Transverse colon (tissue), 4 donors: ENCODE measurements around the gene FIGLA. TPM values are rescaled to one million over a fixed set of nuclear protein-coding genes. Genes with fewer than 3 reads are reported as not detected.

ENCODE experiments used
- DNase-seq: peaks from one replicate; pipeline ENCODE4 v3.0.0-alpha.2; 2019
- H3K27ac ChIP-seq, 4 donors: fragments of 200-600 bp; sonication (generic); 2 replicates each; pipeline ENCODE4 v1.5.1; 2016 to 2018; ENCODE audit warnings: inconsistent platforms in 4 of 4
- H3K27me3 ChIP-seq: fragments of 200-600 bp; sonication (generic); 2 replicates; pipeline ENCODE4 v1.5.1; 2017; ENCODE audit warnings: inconsistent platforms
- H3K36me3 ChIP-seq, 4 donors: fragments of 200-600 bp; sonication (generic); 2 replicates each; pipeline ENCODE4 v1.5.1; 2017 to 2019; ENCODE audit warnings: inconsistent platforms in 4 of 4
- H3K4me1 ChIP-seq, 4 donors: fragments of 200-600 bp; sonication (generic); 2 replicates each; pipeline ENCODE4 v1.5.1; 2017 to 2020; ENCODE audit warnings: inconsistent platforms in 4 of 4
- H3K4me3 ChIP-seq, 4 donors: fragments of 200-600 bp; sonication (generic); 1 replicate in 1 of 4; 2 replicates in 3 of 4; pipeline versions ENCODE4 v1.5.1 to v1.6.1; 2017 to 2019; ENCODE audit warnings: inconsistent platforms in 4 of 4
- H3K9me3 ChIP-seq, 2 donors: fragments of 200-600 bp; sonication (generic); 2 replicates each; pipeline ENCODE4 v1.5.1; 2017 to 2019; ENCODE audit warnings: inconsistent platforms in 2 of 2
- CTCF ChIP-seq, 5 experiments: fragments of 200-600 bp in 3 of 5; fragments of 450-650 bp in 2 of 5; sonication (generic) in 3 of 5; IDR thresholded peaks; 1 replicate in 2 of 5; 2 replicates in 3 of 5; pipeline ENCODE4 v1.5.1; 2016 to 2017; ENCODE audit warnings: antibody characterized with exemption in 5 of 5, inconsistent platforms in 3 of 5, mild to moderate bottlenecking in 2 of 5, moderate library complexity in 1 of 5
- EP300 ChIP-seq: sonication (generic); formaldehyde crosslinking; IDR thresholded peaks from one replicate; pipeline ENCODE4 v1.6.1; 2017; ENCODE audit warnings: antibody characterized with exemption, low read depth
- POLR2A ChIP-seq: fragments of 450-650 bp; IDR thresholded peaks from one replicate; pipeline ENCODE4 v1.6.1; 2016; ENCODE audit warnings: antibody characterized with exemption, mild to moderate bottlenecking, moderate library complexity
- POLR2AphosphoS5 ChIP-seq, 3 donors: sonication (generic); formaldehyde crosslinking; IDR thresholded peaks; one replicate each; pipeline ENCODE4 v1.6.1; 2016; ENCODE audit warnings: antibody characterized with exemption in 3 of 3
- WGBS, 2 donors: methylation state at CpG; one replicate each; pipeline ENCODE4 v1.1.5; 2018; ENCODE audit warnings: low coverage in 1 of 2; 5-methylcytosine and 5-hydroxymethylcytosine counted together
- in situ Hi-C, 4 donors: fragments of 200-750 bp; cut with MboI; loops; one replicate each; pipeline versions ENCODE4 v1.15.0 to v1.15.1; 2017; ENCODE audit warnings: low sequenced_read_pairs in 3 of 4, low pct_ligation_motif_present in 1 of 4, low pct_unique_long_range_greater_than_20kb in 1 of 4
- intact Hi-C: fragments of 100-400 bp; cut with DNase I; formaldehyde crosslinking; loops from one replicate; pipeline ENCODE4 v1.15.1; 2023; ENCODE audit warnings: low total_unique reads
- total RNA-seq, 4 donors: library from RNA; depleted of rRNA; stranded (reverse); fragments of >200 nt; gene quantifications; one replicate each; pipeline ENCODE4 v1.1.0, GENCODE V29; 2016

The FIGLA gene
- total RNA-seq, 4 donors from 2014 or later = not detected

- Histone ChIP-seq H3K9me3 (no peaks in the 10 kb centered on the region), H3K27ac (no peak overlapping the region), H3K36me3 (no peaks in the 10 kb centered on the region), H3K27me3 (peaks cover 35% of the 10 kb centered on the region), H3K4me3 (no peak overlapping the region), H3K4me1 (peaks cover 0 to 3% (median 2%) of the 10 kb centered on the region in 4 donors)
- DNase-seq = no peak
- intact Hi-C loops (loop anchor here (5.0 kb wide), 1 partner anchor 652 kb away; no protein-coding TSS in a partner anchor), in situ Hi-C loops (no loop called here)
- TF ChIP-seq CTCF (IDR thresholded peaks at IDR 0.05) (no peak), POLR2A (no peak), POLR2AphosphoS5 (IDR thresholded peaks at IDR 0.05) (no peak), EP300 (no peak)
- 63 to 78% methylated on average over 3 to 4 of the region's 4 CpGs for WGBS, 2 donors
These were observed 4.9 kb upstream of the FIGLA start for GRCh38 chr2:70795164-70795995.

GRCh38 chr2:70793450-70793849 is 3.0 kb upstream of the FIGLA start:
- H3K4me3 ChIP-seq = no peak overlapping the region
- peaks cover 51% of the 10 kb centered on the region for H3K27me3 ChIP-seq
- no peaks in the 10 kb centered on the region for H3K36me3 ChIP-seq
- WGBS, 2 donors = 75 to 83% methylated on average over 1 to 2 of the region's 2 CpGs
- DNase-seq = no peak
- in situ Hi-C loops (no loop called here), intact Hi-C loops (no loop called here)
- H3K9me3 ChIP-seq = no peaks in the 10 kb centered on the region
- H3K4me1 ChIP-seq = peaks cover 4 to 14% (median 13%) of the 10 kb centered on the region in 4 donors
- TF ChIP-seq CTCF (IDR thresholded peaks at IDR 0.05) (no peak), EP300 (no peak), POLR2AphosphoS5 (IDR thresholded peaks at IDR 0.05) (no peak), POLR2A (no peak)
- no peak overlapping the region for H3K27ac ChIP-seq

GRCh38 chr2:70789304-70790135 is 923 bp downstream of the FIGLA start:
- intact Hi-C loops (no loop called here), in situ Hi-C loops (no loop called here)
- peak; percentile 36 for DNase-seq
- H3K27ac ChIP-seq = no peak overlapping the region
- peak in 4 of 5 experiments; percentile 11 to 38 (median 33) for TF ChIP-seq CTCF (IDR thresholded peaks at IDR 0.05)
- TF ChIP-seq EP300 = no peak
- H3K4me3 ChIP-seq = peak overlapping the region in 2 of 4 donors; percentile 4 to 44
- peaks cover 4 to 14% (median 13%) of the 10 kb centered on the region in 4 donors for H3K4me1 ChIP-seq
- H3K9me3 ChIP-seq = no peaks in the 10 kb centered on the region
- H3K36me3 ChIP-seq = no peaks in the 10 kb centered on the region
- peaks cover 82% of the 10 kb centered on the region for H3K27me3 ChIP-seq
- 2 to 12% methylated on average over 17 to 33 of the region's 33 CpGs for WGBS, 2 donors
